ENCODE data around the gene GALNT18.

DNA sequence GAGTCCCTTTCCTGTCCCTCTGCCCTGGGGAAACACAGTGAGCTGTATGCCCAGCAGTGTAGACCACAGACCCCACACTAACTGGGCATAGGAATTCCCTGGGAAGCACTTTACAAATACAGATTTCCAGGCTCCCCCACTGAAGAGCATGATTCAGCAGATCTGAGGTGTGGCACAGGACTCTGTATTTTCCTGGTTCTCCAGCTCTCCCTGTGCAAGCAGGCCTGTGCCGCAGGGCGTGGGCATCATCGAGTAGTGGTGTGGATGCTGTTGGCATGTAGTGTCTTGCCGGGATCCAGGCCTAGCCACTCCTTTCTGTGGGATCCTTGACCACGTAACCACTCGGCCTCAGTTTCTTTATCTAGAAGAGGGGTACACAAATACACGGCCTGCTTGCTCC, 49.9 kb downstream of the GALNT18 start:
- TF ChIP-seq RAD21 (IDR thresholded peaks at IDR 0.05; ENCODE audit: low read depth) (no peak), ZBTB7A (IDR thresholded peaks at IDR 0.05; ENCODE audit: low read depth) (no peak)
- TF ChIP-seq, protein P1, sequence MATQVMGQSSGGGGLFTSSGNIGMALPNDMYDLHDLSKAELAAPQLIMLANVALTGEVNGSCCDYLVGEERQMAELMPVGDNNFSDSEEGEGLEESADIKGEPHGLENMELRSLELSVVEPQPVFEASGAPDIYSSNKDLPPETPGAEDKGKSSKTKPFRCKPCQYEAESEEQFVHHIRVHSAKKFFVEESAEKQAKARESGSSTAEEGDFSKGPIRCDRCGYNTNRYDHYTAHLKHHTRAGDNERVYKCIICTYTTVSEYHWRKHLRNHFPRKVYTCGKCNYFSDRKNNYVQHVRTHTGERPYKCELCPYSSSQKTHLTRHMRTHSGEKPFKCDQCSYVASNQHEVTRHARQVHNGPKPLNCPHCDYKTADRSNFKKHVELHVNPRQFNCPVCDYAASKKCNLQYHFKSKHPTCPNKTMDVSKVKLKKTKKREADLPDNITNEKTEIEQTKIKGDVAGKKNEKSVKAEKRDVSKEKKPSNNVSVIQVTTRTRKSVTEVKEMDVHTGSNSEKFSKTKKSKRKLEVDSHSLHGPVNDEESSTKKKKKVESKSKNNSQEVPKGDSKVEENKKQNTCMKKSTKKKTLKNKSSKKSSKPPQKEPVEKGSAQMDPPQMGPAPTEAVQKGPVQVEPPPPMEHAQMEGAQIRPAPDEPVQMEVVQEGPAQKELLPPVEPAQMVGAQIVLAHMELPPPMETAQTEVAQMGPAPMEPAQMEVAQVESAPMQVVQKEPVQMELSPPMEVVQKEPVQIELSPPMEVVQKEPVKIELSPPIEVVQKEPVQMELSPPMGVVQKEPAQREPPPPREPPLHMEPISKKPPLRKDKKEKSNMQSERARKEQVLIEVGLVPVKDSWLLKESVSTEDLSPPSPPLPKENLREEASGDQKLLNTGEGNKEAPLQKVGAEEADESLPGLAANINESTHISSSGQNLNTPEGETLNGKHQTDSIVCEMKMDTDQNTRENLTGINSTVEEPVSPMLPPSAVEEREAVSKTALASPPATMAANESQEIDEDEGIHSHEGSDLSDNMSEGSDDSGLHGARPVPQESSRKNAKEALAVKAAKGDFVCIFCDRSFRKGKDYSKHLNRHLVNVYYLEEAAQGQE (IDR thresholded peaks at IDR 0.05; ENCODE audit: low read depth), result no peak
- TF ChIP-seq, protein P2, sequence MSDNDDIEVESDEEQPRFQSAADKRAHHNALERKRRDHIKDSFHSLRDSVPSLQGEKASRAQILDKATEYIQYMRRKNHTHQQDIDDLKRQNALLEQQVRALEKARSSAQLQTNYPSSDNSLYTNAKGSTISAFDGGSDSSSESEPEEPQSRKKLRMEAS (IDR thresholded peaks at IDR 0.05), result no peak

Measured in Ishikawa (cell line).